Lower lobe of right lung (tissue), 2 donors: ENCODE measurements around the gene DHCR24. TPM values are rescaled to one million over a fixed set of nuclear protein-coding genes. Genes with fewer than 3 reads are reported as not detected.

Experiments
- ATAC-seq, 2 donors: fragments of 200-7000 bp; cut with Tn5 transposase; one replicate each; pipeline ENCODE4 v1.9.1; 2020 to 2022; ENCODE audit warnings: mild to moderate bottlenecking in 2 of 2, moderate library complexity in 2 of 2
- DNase-seq: peaks from one replicate; pipeline ENCODE4 v3.0.0-alpha.2; 2020
- H3K27ac ChIP-seq: fragments of 200-600 bp; one replicate; pipeline ENCODE4 v1.8.0; 2022
- H3K27me3 ChIP-seq: fragments of 200-600 bp; one replicate; pipeline ENCODE4 v1.8.0; 2022; ENCODE audit warnings: low read depth
- H3K36me3 ChIP-seq: fragments of 200-600 bp; one replicate; pipeline ENCODE4 v1.8.0; 2022; ENCODE audit warnings: mild to moderate bottlenecking
- H3K4me1 ChIP-seq: fragments of 200-600 bp; one replicate; pipeline ENCODE4 v1.8.0; 2022
- H3K4me3 ChIP-seq: fragments of 200-600 bp; one replicate; pipeline ENCODE4 v1.8.0; 2022; ENCODE audit warnings: mild to moderate bottlenecking
- H3K9me3 ChIP-seq: fragments of 200-600 bp; one replicate; pipeline ENCODE4 v1.8.0; 2022
- intact Hi-C: fragments of 100-400 bp; cut with DNase I; formaldehyde crosslinking; loops from one replicate; pipeline ENCODE4 v1.11.0; 2022
- total RNA-seq: library from RNA; stranded (reverse); fragmentation: NEBNext Ultra II Directional; extraction: Animal tissue kit (Norgen Biotek cat#: 25700); gene quantifications from one replicate; pipeline ENCODE4 v1.2.1, GENCODE V29; 2021
- TF ChIP-seq, protein P1 (sequence below): fragments of 200-600 bp; IDR thresholded peaks from one replicate; pipeline ENCODE4 v1.8.0; 2022; ENCODE audit warnings: antibody characterized with exemption, mild to moderate bottlenecking
- donor health status: DM: no; HTN: yes; CAD: no; lungs with severe emphysema.

DHCR24 gene
- total RNA-seq, 1 donor from 2014 or later: 674 TPM

DNA sequence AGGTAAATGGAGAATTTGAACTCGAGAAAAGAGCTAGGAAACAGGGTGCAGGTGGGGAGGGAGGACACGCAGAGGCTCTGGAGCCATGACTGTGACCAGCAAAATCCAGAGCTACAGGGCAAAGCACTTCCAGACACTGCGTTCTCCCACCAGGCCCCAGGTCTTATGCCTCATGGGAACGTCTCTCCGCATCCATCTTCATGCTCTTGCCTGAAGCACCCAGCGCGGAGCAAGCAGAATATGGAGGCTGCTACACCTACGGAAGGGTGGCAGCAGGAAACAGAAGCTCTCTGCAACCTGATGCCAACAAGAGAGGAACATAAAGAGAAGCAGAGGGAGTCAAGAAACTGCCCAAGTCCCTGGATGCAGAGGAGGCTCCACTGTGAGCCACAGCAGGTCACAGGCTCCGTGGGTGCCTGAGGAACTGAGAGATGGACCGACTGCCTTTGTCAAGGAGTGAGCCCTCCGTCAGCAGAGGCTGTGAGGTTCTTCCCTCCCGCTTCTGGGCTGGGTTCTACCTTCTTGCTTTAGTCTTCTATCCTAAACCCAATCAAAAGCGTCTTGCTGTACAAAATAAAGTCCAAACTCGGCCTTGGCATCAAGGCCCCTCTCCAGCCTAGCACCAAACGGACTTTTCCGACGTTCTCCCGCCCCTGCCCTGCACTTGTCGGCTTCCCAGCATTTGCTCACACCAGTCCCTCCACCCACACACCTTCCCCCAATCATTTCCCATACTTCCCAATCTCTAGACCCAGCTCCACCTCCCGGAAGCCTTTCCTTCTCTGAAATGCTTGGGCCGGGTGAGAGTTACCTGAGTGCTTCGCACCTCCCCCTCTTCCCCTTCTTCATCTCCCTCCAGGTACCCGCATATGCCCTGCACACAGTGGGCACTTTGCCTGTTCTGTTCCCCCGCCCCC, 930 bp downstream of the DHCR24 start:
- Histone ChIP-seq H3K36me3 (peaks cover 11% of the 10 kb centered on the region), H3K4me1 (peaks cover 18% of the 10 kb centered on the region), H3K27ac (peak overlapping the region; percentile 79), H3K9me3 (no peaks in the 10 kb centered on the region), H3K27me3 (peaks cover 8% of the 10 kb centered on the region), H3K4me3 (peak overlapping the region; percentile 86)
- TF ChIP-seq, protein P1, sequence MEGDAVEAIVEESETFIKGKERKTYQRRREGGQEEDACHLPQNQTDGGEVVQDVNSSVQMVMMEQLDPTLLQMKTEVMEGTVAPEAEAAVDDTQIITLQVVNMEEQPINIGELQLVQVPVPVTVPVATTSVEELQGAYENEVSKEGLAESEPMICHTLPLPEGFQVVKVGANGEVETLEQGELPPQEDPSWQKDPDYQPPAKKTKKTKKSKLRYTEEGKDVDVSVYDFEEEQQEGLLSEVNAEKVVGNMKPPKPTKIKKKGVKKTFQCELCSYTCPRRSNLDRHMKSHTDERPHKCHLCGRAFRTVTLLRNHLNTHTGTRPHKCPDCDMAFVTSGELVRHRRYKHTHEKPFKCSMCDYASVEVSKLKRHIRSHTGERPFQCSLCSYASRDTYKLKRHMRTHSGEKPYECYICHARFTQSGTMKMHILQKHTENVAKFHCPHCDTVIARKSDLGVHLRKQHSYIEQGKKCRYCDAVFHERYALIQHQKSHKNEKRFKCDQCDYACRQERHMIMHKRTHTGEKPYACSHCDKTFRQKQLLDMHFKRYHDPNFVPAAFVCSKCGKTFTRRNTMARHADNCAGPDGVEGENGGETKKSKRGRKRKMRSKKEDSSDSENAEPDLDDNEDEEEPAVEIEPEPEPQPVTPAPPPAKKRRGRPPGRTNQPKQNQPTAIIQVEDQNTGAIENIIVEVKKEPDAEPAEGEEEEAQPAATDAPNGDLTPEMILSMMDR: no peak
- intact Hi-C loops: no loop called here
- ATAC-seq: peak; percentile 74 to 78
- DNase-seq: peak; percentile 67

DNA sequence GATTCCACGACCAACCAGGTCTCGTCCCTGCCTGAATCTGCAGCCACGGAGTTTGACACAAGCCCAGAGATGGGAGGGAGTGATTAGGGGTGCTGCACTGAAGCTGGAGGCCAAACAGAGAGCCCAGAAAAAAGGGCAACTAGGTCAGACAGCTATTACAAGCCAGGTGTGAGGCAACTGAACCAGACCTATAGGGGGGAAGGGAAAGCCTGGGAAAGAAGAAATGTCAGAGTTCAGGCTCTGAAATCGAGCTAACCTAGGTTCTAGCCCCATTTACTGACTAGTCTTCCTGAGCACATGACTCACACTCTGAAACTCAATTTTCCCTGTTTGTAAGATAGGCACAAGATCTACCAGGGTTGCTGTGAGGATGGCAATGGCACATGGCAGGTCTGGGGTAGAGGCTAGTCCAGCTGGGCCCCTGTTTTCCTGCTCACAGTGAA, 1.7 kb downstream of the DHCR24 start:
- Histone ChIP-seq H3K27me3 (peaks cover 8% of the 10 kb centered on the region), H3K27ac (no peak overlapping the region), H3K4me3 (peak overlapping the region; percentile 86), H3K4me1 (peaks cover 18% of the 10 kb centered on the region), H3K36me3 (peaks cover 18% of the 10 kb centered on the region), H3K9me3 (no peaks in the 10 kb centered on the region)
- ATAC-seq (no peak), DNase-seq (no peak)
- TF ChIP-seq, protein P1: no peak
- intact Hi-C loops: no loop called here

DNA sequence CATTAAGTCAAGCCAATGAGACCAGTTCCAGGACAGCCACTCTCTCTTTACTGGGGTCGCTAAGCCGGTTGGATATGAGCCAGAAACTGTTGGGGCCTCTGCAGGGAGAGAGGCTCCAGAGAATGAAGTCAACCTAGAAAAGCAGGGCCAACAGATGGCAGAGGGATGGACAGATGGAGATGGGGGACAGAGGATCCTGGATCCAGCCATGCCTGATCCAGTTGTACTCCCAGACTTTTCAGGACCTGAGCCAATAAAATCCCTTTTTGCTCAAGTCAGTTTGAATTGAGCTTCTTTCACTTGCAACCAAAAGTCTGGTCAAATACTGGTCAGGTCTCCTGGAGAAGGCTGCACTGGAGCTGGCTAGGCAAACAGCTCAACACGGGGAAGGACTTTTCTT, 2.2 kb downstream of the DHCR24 start:
- Histone ChIP-seq H3K4me3 (peak overlapping the region; percentile 86), H3K27ac (no peak overlapping the region), H3K9me3 (no peaks in the 10 kb centered on the region), H3K27me3 (peaks cover 8% of the 10 kb centered on the region), H3K36me3 (peaks cover 18% of the 10 kb centered on the region), H3K4me1 (peaks cover 18% of the 10 kb centered on the region)
- DNase-seq (no peak), ATAC-seq (no peak)
- TF ChIP-seq, protein P1: no peak
- intact Hi-C loops: no loop called here

DNA sequence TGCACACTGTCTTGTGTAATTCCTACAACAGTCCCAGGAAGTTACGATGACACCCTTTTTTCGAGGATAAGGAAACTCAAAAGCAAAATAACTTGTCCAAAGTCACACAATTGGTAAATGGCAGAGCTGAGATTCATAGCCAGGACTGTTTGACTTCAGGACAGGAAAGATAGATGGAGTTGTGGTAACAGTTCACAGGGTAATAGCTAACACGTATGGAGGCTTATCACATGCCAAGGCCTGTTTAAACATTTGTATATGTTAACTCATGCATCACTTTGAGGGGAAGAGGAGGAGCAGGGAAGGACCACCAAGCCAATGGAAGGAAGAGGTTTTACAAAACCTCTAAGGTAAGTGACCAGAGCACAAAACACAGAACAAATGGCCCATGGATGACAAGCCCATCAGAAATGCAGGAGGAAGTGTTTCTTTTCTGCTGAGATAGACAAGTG, 2.8 kb downstream of the DHCR24 start:
- Histone ChIP-seq H3K27me3 (peaks cover 8% of the 10 kb centered on the region), H3K4me3 (peak overlapping the region; percentile 86), H3K36me3 (peaks cover 18% of the 10 kb centered on the region), H3K4me1 (peaks cover 18% of the 10 kb centered on the region), H3K27ac (peak overlapping the region; percentile 10), H3K9me3 (no peaks in the 10 kb centered on the region)
- ATAC-seq (no peak), DNase-seq (no peak)
- TF ChIP-seq, protein P1: no peak
- intact Hi-C loops: no loop called here

DNA sequence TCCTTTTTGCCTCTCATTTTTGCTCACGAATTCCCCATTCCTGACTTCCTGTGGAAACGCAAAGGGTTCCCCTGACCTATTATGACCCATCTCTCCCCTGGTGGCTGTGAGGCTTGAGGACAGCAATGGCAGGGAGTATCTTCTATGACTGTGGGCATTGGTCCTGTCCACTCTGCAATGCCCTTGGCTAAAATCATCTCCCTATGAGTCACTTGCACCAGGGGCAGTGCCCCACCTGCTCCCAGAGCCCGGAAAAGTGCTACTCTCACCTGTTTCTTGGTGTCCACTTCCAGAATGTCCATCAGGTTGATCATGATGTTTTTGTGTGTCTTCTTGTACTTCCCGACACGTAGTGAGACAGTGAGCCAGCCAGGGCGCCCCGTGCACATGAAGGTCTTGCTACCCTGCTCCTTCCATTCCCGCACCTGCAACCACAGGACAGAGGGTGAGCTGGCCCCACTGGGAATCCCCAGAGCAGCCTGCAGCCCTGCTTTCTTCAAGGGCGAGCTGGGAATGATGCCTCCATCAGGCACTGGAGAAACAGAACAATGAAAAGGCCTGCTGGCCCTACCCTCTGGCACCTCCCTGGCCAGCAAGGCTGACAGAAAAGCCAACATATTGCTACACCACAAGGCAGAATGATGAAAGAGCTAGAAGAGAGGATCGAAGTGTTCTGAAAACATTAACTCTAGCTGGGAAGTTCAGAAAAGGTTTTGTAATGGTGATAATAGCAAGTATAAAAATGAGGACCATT, 3.5 kb downstream of the DHCR24 start:
- peaks cover 18% of the 10 kb centered on the region for H3K4me1 ChIP-seq
- peak overlapping the region; percentile 86 for H3K4me3 ChIP-seq
- TF ChIP-seq, protein P1: no peak
- ATAC-seq (peak in 1 of 2 donors; percentile 7), DNase-seq (no peak)
- peak overlapping the region; percentile 10 for H3K27ac ChIP-seq
- intact Hi-C loops: no loop called here
- peaks cover 8% of the 10 kb centered on the region for H3K27me3 ChIP-seq
- no peaks in the 10 kb centered on the region for H3K9me3 ChIP-seq
- H3K36me3 ChIP-seq: peaks cover 18% of the 10 kb centered on the region
